HepG2 (cell line): ENCODE results near the gene NFKB2.
A peak's percentile ranks its signal among the peaks of the same experiment; 100 is the strongest.

ENCODE experiments used
- AHR ChIP-seq: IDR thresholded peaks from 2 replicates; pipeline ENCODE4 v1.6.1; 2018; ENCODE audit warnings: missing genetic modification reagents, missing compliant biosample characterization
- CTCF ChIP-seq: sonication (generic); formaldehyde crosslinking; IDR thresholded peaks from 2 replicates; pipeline ENCODE4 v1.5.0; 2020; ENCODE audit warnings: mild to moderate bottlenecking, missing genetic modification reagents, moderate library complexity
- EZH2 ChIP-seq: conservative IDR thresholded peaks from 2 replicates; pipeline ENCODE4 v1.6.1; 2012; ENCODE audit warnings: mild to moderate bottlenecking, low read depth, low read length, moderate library complexity
- HDAC6 ChIP-seq: fragments of 200-600 bp; sonication (generic); IDR thresholded peaks from 2 replicates; pipeline ENCODE4 v1.7.0; 2017; ENCODE audit warnings: mild to moderate bottlenecking, antibody characterized with exemption, low read length, low read depth
- MBD4 ChIP-seq: IDR thresholded peaks from 2 replicates; pipeline ENCODE4 v1.6.1; 2012; ENCODE audit warnings: low read length, inconsistent platforms, borderline replicate concordance
- MYC ChIP-seq: sonication (generic); formaldehyde crosslinking; IDR thresholded peaks from 2 replicates; pipeline ENCODE4 v1.9.0; 2021; ENCODE audit warnings: missing genetic modification reagents, borderline replicate concordance
- PCBP1 ChIP-seq: fragments of 200-400 bp; formaldehyde crosslinking; IDR thresholded peaks from 2 replicates; pipeline ENCODE4 v1.6.1; 2017; ENCODE audit warnings: mild to moderate bottlenecking, low read depth, low read length, borderline replicate concordance
- POLR2A ChIP-seq, 2 experiments: IDR thresholded peaks; 2 replicates each; pipeline ENCODE4 v1.6.1; 2011; ENCODE audit warnings: low read depth in 2 of 2, low read length in 2 of 2, mild to moderate bottlenecking in 1 of 2, moderate library complexity in 1 of 2; ENCODE audit not compliant: insufficient read depth in 1 of 2
- POLR2AphosphoS2 ChIP-seq: IDR thresholded peaks from 2 replicates; pipeline ENCODE4 v1.6.1; 2011; ENCODE audit warnings: low read depth, low read length, improper control_type of control experiment
- SP1 ChIP-seq, 2 experiments: fragments of 450-650 bp in 1 of 2; sonication (generic) in 1 of 2; formaldehyde crosslinking in 1 of 2; IDR thresholded peaks; 2 replicates each; pipeline versions ENCODE4 v1.4.0 to v1.6.1; 2016 to 2020; ENCODE audit warnings: missing genetic modification reagents in 1 of 2
- YY1 ChIP-seq: IDR thresholded peaks from 2 replicates; pipeline ENCODE4 v1.6.1; 2011; ENCODE audit warnings: low read length, low read depth, moderate library complexity, mild to moderate bottlenecking; ENCODE audit not compliant: insufficient read depth, insufficient replicate concordance
- TF ChIP-seq, protein P1 (sequence below), 2 experiments: IDR thresholded peaks; 2 replicates each; pipeline ENCODE4 v1.6.1; 2011 to 2012; ENCODE audit warnings: low read length in 2 of 2, borderline replicate concordance in 1 of 2, low read depth in 1 of 2, mild to moderate bottlenecking in 1 of 2, moderate library complexity in 1 of 2

DNA sequence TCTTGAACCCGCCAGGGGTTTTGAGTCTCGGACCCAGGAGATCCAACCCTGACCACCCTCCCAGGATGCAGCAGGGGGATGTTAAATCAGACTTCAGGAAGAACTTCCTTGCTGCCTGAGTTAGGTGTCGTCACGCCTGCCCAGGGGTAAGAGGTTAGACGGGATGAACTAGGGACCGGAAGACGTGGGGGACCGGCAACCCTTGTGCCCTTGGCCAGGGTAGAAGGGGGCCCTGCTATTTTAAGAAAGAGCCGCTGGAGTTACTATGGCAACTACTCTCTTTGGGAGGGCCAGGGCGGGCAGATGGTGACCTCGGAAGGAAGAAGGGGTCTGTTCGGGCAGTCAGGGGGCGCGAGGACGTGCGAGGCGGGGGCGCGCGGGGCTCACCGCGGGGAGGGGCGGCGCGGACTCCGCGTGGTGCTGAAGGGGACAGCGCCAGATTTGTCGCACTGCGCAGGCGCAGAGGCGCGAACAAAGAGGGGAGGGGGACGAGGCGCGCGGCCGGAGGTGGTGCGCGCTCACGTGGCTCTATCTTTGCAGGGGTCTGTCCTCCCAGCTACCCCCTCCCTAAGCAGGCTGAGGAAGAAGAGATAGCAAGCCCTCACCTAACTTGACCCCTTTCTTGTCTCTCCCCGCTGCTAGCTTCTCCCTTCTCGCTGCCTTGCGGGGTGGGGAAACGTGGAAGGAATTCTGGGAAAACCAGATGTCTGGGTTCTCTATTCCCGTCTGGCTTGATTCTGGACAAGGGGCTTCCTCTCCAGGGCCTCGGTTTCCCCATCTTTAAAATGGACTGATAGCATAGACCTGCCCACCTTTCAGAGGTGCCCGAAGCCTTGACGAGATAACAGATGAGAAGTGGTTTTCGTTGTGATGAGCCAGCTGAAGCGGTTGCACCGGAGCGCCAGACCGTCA lies 24.0 kb downstream of the NFKB2 start:
- TF ChIP-seq POLR2A (IDR thresholded peaks at IDR 0.05; ENCODE audit: insufficient read depth in 1 of 2, low read depth in 2 of 2, low read length in 2 of 2), result no peak
- TF ChIP-seq, protein P1, sequence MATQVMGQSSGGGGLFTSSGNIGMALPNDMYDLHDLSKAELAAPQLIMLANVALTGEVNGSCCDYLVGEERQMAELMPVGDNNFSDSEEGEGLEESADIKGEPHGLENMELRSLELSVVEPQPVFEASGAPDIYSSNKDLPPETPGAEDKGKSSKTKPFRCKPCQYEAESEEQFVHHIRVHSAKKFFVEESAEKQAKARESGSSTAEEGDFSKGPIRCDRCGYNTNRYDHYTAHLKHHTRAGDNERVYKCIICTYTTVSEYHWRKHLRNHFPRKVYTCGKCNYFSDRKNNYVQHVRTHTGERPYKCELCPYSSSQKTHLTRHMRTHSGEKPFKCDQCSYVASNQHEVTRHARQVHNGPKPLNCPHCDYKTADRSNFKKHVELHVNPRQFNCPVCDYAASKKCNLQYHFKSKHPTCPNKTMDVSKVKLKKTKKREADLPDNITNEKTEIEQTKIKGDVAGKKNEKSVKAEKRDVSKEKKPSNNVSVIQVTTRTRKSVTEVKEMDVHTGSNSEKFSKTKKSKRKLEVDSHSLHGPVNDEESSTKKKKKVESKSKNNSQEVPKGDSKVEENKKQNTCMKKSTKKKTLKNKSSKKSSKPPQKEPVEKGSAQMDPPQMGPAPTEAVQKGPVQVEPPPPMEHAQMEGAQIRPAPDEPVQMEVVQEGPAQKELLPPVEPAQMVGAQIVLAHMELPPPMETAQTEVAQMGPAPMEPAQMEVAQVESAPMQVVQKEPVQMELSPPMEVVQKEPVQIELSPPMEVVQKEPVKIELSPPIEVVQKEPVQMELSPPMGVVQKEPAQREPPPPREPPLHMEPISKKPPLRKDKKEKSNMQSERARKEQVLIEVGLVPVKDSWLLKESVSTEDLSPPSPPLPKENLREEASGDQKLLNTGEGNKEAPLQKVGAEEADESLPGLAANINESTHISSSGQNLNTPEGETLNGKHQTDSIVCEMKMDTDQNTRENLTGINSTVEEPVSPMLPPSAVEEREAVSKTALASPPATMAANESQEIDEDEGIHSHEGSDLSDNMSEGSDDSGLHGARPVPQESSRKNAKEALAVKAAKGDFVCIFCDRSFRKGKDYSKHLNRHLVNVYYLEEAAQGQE (IDR thresholded peaks at IDR 0.05; ENCODE audit: borderline replicate concordance in 1 of 2, low read depth in 1 of 2, low read length in 2 of 2), result peak in 1 of 2 experiments; percentile 97; a peak in 2 of 4 replicates
- no peak for TF ChIP-seq MBD4
- TF ChIP-seq HDAC6, result no peak
- TF ChIP-seq PCBP1, result no peak
- no peak for TF ChIP-seq CTCF (CRISPR knock-in tag)
- TF ChIP-seq EZH2, result no peak
- TF ChIP-seq MYC (CRISPR knock-in tag), result peak; percentile 78
- TF ChIP-seq POLR2AphosphoS2, result no peak
- peak; percentile 2 for TF ChIP-seq YY1
- no peak for TF ChIP-seq AHR (CRISPR knock-in tag)
- TF ChIP-seq SP1 (IDR thresholded peaks at IDR 0.05), result no peak
- TF ChIP-seq SP1 (CRISPR knock-in tag; IDR thresholded peaks at IDR 0.05), result no peak
